NAMALWA (cell line): ENCODE measurements around the gene USHBP1.
A peak's percentile ranks its signal among the peaks of the same experiment; 100 is the strongest.

Source experiments
- DNase-seq: peaks from one replicate; pipeline ENCODE4 v3.0.0-alpha.2; 2015; ENCODE audit warnings: low spot score

The USHBP1 gene

GRCh38 chr19:17262557-17262956, 2.0 kb downstream of the USHBP1 start:
- no peak for DNase-seq

- DNase-seq: peak; percentile 96
Observed at GRCh38 chr19:17260842-17261325, 3.7 kb downstream of the USHBP1 start.

DNA sequence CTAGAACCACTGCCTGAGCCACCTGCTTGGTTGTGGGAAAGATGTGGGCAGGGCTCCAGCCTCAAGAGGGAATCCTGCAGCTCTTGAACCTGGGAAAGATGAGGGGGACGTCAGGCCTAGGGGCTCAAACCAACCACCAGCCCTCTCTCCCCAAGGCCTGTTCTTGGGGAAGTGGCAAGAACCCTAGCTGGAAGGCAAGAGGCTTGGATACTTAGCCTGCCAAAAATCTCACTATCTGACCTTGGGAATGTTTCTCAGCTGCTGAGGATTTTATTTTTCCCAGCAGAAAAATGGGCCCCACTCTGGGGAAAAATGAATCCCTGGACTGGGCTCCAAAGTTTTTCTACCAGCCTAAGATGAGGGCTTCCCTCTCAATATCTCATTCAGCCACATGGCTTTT, 4.6 kb downstream of the USHBP1 start:
- no peak for DNase-seq

GRCh38 chr19:17259118-17259780, 5.3 kb downstream of the USHBP1 start:
- DNase-seq: no peak

DNA sequence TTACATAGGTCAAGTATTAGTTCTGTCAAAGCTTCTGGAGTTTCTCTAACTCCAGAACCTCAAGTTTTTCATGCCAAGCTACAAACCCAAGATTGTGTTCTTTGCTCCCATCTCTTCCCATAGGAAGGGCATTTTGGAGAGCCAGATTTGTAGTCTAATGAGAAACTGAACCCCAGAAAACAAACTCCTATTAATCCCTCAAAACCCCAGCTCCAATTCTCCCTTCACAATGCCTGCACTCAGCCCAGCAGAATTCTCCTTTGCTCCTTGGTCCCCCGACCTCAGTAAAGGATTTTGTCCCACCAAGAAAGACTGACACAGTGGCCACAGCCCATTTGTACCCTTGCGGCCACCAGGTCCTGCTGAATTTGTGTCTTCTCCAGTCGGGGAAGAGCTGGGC, 8.4 kb downstream of the USHBP1 start:
- no peak for DNase-seq

- DNase-seq: no peak
Observed at GRCh38 chr19:17255150-17255621, 9.4 kb downstream of the USHBP1 start.

DNA sequence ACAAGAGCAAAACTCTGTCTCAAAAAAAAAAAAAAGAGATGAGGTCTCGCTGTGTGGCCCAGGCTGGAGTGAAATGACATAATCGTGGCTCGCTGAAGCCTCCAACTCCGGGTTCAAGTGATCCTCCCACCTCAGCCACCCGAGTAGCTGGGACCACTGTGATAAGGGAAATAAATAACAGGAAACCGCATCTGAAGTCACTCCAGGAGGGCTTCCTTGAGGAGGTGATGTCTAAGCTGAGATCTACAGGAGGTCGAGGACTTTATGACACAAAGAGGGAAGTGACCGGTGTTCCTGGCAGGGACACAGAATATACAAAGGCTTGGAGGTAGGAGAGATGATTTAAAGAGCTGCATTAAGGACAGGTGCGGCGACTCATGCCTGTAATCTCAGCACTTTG, 9.9 kb downstream of the USHBP1 start:
- DNase-seq: no peak

DNA sequence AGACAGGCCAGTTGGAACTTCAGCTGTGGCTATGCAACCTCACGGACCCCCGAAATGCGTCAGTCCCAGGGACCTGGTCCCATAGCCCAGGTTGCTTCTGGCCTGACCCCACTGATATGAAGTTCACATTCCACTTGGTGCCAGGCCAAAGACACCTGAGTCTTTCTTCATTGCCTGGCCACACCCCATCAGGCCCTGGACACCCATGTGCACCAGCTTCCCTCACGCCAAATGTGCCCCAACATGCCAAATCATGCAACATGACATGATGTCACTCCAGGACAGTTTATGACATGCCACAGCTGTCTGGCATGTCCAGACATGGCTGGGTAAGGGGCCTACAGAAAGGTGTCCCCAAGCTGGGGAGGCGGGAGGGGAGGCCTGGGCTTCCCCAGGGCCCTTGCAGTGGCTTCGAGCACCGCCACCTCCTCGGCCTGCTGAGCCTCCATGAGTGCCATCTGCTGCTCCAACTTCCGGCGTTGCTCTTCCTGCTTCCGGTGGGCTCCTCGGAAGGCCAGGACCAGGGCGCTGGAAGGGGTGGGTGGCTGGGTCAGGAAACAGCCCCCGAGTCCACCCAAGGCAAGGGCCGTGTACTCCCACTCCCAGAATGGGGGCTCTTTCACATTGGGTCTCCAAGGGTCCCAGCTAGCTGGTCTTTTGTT, 14.5 kb downstream of the USHBP1 start:
- DNase-seq: no peak

- no peak for DNase-seq
Observed at GRCh38 chr19:17248011-17248776, 16.4 kb downstream of the USHBP1 start.

DNA sequence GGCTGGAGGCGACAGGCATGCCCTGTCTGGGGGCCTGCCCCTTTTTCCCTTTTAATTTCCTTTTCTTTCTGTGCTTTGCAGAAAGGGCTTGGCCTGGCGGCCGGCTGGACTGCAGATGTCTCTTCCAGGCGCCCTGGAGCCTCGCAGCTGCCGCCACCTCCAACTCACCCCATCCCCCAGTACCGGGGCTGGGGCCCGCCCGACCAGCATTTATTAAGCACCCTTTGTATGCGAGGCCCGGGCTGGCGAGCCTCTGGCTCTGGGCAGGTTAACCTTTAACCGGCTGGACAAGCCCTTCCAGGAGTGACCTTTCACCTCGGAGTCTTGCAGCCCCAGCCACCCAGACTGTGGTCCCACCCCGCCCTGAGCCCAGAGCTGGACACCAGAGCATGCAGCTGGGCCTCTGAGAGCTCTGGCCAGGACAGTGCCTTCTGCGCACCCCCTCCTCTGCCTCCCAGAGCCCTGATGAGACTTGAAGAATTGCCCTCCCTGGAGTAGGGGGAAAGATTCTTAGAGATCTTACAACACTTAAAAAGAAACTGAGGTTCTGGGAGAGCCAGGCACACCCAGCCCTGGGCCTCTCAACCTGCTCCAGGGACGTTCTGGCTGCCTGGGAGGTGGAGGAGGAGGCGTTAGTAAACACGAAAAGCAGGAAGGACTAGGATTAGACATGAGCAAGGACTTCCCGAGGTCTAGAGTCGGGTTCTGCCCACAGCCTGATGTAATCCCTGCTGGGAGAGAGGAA, 17.7 kb downstream of the USHBP1 start:
- DNase-seq: no peak

DNA sequence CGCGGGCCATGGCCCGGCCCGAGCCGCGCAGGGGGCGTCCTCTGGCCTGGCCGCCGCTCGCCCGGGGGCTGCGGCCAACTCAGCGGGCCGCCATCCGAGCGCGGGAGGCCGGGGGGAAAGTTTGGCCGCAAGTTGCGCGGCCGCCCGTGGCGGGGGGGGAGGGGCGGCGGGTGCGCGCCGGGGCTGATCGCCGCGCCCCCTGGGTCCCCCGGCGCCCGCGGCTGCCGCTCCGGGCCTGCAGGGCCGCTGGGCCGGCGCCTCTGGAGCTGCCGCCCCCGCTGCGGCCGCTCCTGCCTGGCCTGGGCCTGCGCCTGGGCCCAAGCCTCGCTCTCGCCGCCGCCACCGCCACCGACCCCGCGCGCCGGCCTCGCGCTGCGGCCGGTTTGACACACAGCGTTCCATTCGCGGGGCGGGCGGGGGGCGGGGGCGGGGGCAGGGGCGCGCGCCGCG, 19.0 kb downstream of the USHBP1 start, which contains the start of gene NR2F6:
Gene NR2F6 (minus strand): TSS at position 385 of the 450 bp plus-strand sequence. CDS start 699 bp downstream, outside the sequence.
- DNase-seq: no peak

GRCh38 chr19:17244618-17245534, 19.7 kb downstream of the USHBP1 start:
- no peak for DNase-seq

DNA sequence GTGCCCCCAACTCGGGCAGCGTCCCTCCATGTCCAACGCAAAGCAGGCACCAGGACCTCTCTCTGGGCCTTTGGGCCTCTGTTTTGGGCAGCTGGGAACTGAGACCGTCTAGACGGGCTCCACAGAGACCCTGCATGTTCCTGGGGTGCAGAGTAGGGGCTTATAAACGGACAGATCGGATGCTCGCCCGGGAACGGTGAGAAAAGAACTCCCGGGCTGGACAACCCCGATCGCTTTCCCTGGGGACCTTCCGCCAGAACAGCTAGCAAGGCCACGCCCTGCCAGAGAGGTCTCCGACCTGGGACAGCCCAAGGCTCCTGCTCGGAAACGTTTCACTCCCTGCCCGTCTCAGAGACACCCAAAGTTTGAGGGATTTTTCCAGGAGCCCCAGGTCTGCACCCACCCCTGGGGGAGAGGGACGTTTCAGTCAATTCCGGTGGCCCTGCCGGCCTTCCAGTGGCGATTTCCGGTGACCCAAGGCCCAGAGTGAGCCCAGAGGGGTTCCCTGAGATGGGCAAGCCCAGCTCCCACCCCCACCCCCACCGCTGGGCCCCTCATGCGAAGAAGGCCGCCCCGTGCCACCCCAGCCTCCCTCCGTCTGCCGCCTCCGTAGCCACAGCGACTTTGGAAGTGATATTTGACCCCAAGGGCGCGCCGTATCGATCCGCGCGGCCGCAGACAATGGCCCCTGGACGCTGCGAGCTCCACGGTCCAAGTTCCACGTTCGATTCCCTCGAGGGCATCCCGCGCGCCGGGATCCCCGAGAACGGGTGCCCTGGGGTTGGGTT, 20.5 kb downstream of the USHBP1 start:
- DNase-seq: no peak

DNA sequence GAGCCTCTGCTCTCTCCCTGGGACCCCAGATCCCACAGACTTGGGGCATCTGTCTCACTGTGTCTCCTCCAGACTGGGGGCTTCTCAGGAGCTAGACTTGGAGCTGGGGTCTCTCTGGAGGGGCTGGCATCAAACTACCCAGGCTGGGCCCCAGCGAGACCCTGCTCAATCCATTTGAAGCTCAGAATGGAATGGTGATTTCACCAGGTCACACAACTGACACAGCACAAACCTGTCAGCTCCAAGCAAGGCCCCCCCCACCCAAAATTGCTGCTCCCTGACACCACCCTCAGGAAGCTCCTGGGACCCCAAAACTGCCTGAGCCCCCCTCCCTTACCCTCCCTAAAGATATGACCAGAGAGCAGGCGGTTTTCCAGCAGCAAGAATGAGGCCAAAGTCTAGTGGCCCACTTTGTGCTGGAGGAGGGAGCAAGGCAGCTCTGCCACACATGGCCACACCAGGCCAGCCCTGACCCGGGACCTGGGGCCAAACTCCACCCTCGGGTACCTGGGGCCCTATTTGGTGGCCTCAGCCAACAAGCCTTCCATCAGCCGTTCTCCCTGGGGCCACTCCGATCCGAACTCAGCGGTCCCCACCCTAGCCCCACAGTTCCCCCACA, 21.2 kb downstream of the USHBP1 start:
- DNase-seq: no peak

DNA sequence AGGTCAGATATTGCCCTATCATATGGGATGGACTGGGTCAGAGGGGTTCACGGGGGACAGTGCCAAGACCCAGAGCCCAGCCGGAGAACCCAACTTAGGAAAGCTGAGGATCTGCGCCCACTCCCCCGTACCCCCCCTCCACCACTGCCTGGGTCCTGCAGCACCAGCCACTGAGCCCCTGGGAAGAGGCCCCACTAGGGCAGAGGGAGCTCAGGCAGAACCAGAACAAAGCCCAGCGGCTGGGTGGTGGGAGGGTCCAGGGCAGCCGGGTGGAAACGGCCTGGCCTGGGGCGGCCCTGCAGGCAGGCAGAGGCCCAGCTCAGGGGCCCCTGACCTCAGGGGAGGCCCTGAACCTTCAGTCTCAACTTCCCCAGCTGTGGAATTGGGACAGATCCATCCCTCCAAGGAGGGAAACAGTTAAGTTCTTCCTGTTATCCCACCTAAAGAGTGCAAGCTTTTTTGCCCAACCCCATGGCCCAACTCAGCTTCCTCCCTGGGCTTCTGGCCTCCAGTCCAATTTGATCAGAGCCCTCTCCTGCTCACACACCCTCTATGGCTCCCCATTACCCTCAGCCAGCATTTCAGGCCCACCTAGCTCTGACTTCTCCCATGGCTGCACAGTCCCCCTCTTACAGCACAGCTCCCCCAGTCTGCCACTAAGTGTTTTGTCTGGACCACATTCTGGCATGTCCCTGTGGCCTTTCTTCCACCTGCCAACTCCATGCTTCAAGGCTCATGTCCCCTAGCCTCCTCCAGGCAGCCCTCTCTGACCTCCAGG, 21.9 kb downstream of the USHBP1 start:
- DNase-seq: no peak

- DNase-seq: no peak
Observed at GRCh38 chr19:17240826-17241399, 23.6 kb downstream of the USHBP1 start.

- DNase-seq: no peak
Observed at GRCh38 chr19:17240062-17240752, 24.3 kb downstream of the USHBP1 start.
